ENCODE data around the gene CPM.
"Not testable (repeated sequence)": the region's sequence is repeated elsewhere in the genome, so short reads cannot be mapped to it uniquely, and the experiment has no call there.

Gene CPM

DNA sequence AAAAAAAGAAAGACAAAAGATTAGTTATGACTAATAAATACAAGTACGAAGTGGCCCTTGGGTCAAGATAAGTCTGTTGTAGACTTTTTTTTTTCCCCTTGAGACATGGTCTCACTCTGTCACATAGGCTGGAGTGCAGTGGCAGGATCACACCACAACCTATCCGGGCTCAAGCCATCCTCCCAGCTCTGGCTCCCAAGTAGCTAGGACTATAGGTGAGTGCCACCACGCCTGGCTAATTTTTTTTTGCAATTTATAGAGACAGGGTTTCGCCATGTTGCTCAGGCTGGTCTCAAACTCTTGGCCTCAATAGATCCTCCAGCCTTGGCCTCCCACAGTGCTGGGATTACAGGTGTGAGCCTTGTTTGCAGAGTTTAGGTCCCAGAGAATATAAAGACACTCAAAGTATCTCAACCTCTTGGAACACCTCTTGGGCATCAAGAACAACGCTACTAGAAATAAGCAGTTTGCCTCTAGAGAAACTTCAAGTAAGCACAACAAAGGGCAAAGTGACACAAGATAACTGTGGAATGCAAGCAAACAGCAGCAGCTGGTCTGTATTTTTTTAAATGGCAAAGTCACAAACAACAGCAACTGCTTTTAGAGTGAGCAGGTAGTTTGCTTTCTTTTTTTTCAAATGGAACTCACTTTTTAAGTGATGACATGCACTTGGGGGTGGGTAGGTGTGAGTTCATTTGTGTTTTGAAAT is 128.9 kb downstream of the CPM start:
- DNase-seq = no peak

DNA sequence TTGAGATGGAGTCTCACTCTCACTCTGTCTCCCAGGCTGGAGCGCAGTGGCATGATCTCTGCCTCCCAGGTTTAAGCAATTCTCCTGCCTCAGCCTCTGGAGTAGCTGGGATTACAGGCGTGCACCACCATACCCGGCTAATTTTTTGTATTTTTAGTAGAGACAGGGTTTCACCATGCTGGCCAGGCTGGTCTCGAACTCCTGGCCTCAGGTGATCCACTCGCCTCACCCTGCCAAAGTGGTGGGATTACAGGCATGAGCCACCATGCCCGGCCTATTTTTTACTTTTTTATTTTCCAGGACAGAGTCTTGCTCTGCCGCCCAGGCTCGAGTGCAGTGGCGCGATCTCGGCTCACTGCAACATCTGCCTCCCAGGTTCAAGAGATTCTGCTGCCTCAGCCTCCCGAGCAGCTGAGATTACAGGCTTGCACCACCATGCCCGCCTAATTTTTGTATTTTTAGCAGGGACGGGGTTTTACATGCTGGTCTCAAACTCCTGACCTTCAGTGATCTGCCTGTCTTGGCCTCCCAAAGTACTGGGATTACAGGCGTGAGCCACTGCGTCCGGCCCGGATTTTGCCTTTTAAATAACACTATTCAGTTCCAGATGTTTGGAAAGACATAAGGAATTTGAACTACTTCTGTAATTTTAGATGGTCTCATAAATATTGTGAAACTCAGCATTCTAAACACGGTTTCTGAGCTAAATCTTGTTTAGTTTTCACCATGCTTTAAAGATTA is 129.9 kb downstream of the CPM start:
- not testable (repeated sequence) for DNase-seq

DNA sequence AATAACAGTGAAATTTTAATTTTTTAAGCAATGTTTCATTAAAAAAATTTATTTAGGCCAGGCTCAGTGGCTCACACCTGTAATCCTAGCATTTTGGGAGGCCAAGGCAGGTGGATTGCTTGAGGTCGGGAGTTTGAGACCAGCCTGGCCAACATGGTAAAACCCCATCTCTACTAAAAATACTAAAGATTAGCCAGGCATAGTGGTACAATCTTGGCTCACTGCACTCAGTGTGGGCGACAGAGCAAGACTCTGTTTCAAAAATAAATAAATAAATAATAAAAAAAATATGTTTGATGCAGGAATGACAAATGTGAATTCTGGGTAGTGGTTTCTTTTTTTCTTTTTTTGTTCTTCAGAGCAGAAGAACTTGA is 130.6 kb downstream of the CPM start:
- not testable (repeated sequence) for DNase-seq
